ENCODE measurements around the gene SERPINF2.
A peak's percentile ranks its signal among the peaks of the same experiment; 100 is the strongest.
"Not testable (repeated sequence)": the region's sequence is repeated elsewhere in the genome, so short reads cannot be mapped to it uniquely, and the experiment has no call there.

SERPINF2 gene

DNA sequence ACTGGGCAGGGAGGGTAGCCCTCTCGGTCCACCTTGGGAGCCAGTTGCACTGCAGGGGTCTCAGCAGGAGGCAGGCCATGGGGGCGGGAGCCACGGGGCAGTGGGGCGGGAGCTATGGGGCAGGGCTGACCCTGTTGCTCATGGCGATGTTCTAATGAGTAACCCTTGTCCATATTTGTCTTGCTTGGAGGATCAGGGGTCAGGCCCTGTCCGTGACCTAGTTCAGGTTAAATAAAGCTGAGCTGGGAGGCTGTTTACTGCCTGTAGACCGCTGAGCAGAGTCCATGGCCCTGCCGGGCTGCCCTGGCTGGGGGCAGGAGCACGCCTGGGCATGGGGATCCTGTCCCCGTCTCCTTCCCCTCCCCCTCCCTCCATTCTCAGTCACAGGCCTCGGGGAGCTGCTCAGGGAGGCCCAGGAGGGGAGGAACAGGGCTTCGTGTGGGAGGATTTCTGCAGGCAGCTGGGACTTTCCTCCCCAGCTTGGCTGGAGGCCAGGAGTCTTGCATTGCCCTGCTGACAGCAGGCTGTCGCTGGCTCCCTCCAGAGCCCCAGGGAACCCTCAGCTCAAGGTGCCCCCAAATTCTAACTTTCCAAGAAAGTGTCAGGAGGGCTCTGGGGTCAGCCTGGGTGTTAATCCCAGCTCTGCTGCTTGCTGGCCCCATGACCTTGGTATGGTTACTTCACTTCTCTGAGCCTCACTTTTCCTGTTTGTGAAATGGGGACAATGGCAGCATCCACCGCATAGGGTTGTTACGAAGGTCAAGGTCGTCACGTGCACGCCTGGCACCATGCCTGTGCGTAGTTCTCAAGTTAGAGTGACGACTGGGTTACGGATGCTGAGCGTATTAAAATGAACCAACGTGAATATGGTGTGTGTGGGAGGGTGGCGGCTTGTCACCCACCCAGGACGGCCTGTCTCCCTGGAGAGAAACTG lies 6.1 kb upstream of the SERPINF2 start:
- peak; percentile 96 for DNase-seq

- peak; percentile 52 for DNase-seq
These were observed 5.0 kb upstream of the SERPINF2 start for GRCh38 chr17:1737531-1738291.

GRCh38 chr17:1741899-1742298 lies 772 bp upstream of the SERPINF2 start:
- DNase-seq = not testable (repeated sequence)

GRCh38 chr17:1743088-1743439 lies 393 bp downstream of the SERPINF2 start:
- no peak for DNase-seq

GRCh38 chr17:1744551-1745512 lies 2.2 kb downstream of the SERPINF2 start:
- DNase-seq = no peak

DNA sequence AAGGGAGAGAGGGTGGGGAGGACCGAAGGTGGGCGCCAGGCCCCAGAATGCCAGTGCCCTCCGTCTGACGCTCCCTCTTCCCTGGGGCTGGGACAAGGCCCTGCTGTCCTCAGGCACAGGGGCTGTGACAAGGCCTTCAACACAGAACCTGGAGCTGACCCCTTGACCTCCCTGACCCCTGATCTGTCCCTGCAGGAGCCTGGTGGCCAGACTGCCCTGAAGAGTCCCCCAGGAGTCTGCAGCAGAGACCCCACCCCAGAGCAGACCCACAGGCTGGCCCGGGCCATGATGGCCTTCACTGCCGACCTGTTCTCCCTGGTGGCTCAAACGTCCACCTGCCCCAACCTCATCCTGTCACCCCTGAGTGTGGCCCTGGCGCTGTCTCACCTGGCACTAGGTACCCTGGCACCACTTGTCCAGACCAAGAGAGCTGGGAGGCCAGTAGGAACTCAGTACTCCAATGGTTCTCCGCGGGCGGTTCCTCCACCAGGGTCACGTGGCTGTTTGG lies 2.9 kb downstream of the SERPINF2 start:
- no peak for DNase-seq

DNA sequence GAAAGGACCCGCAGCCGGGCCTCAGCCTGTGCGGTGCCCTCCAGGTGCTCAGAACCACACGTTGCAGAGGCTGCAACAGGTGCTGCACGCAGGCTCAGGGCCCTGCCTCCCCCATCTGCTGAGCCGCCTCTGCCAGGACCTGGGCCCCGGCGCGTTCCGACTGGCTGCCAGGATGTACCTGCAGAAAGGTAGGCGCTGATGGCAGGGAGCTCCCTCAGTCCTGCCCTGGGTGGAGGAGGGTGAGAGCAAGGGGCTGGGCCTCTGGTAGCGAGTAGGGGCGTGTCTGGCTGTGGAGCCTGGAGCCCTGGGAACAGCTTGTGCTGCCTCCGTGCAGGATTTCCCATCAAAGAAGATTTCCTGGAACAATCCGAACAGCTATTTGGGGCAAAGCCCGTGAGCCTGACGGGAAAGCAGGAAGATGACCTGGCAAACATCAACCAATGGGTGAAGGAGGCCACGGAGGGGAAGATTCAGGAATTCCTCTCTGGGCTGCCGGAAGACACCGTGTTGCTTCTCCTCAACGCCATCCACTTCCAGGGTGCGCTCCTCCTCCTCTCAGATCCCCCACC lies 4.4 kb downstream of the SERPINF2 start:
- DNase-seq = no peak

DNA sequence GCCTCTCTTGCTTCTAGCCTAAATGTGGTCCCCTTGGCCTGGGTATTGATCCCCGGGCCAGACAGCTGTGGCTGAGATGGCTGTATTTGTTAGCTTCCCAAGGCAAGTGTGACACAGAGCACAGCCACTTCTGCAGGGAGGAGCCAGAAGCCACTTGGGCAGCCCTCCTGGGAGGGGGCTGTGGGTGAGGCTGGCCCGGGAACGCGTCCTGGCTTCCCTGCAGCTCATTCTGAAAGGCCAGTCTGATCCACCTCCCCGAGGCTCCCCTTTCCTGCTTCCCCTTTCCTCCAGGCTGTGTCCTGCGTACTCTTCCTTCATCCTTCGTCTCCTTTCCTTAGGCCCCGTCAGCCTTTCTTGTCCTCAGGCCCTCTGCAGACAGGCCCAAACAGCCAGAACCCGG lies 8.0 kb downstream of the SERPINF2 start:
- peak; percentile 31 for DNase-seq

- peak; percentile 47 for DNase-seq
These were observed 10.0 kb downstream of the SERPINF2 start for GRCh38 chr17:1752425-1753262.

DNA sequence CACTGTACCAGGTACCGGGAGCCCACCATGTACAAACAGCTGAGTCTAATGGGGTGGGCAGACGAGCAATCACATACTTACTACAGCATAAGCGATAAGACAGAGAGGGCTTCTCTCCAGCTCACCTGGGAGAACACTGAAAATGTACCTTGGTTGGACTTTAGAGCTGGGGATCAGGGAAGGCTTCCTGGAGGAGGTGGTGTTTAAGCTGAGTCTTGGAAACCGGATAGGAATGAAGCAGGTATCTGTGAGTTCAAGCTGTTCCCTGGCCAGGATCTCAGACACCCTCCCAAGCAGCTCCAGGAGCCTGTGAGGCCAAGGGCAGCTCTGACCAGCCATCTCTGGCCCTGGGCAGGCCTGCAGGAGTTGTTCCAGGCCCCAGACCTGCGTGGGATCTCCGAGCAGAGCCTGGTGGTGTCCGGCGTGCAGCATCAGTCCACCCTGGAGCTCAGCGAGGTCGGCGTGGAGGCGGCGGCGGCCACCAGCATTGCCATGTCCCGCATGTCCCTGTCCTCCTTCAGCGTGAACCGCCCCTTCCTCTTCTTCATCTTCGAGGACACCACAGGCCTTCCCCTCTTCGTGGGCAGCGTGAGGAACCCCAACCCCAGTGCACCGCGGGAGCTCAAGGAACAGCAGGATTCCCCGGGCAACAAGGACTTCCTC lies 11.2 kb downstream of the SERPINF2 start:
- peak; percentile 34 for DNase-seq

- no peak for DNase-seq
These were observed 11.9 kb downstream of the SERPINF2 start for GRCh38 chr17:1754430-1755112.

DNA sequence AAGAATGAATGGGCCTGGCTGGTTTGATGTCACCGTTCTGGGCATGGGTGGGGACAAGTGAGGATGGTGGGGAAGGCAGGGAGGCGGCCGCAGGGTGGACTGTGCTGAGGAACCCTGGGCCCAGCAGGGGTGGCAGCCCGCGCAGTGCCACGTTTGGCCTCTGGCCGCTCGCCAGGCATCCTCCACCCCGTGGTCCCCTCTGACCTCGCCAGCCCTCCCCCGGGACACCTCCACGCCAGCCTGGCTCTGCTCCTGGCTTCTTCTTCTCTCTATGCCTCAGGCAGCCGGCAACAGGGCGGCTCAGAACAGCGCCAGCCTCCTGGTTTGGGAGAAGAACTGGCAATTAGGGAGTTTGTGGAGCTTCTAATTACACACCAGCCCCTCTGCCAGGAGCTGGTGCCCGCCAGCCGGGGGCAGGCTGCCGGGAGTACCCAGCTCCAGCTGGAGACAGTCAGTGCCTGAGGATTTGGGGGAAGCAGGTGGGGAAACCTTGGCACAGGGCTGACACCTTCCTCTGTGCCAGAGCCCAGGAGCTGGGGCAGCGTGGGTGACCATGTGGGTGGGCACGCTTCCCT lies 12.7 kb downstream of the SERPINF2 start:
- DNase-seq = no peak

DNA sequence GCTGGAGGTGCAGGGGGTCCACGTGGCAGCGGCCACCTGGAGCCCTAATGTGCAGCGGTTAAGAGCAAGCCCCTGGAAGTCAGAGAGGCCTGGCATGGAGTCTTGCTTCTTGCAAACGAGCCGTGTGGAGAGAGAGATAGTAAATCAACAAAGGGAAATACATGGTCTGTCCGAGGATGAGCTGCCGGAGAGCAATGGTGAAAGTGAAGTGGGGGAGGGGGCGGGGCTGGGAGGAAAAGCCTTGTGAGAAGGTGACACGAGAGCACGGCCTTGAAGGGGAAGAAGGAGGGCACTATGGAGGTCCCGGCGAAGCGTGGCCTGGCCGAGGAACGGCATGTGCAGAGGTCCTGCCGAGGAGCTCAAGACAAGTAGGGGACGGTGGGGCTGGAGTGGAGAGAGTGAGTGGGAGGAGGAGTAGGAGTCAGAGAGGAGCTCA lies 13.2 kb downstream of the SERPINF2 start:
- DNase-seq = no peak

DNA sequence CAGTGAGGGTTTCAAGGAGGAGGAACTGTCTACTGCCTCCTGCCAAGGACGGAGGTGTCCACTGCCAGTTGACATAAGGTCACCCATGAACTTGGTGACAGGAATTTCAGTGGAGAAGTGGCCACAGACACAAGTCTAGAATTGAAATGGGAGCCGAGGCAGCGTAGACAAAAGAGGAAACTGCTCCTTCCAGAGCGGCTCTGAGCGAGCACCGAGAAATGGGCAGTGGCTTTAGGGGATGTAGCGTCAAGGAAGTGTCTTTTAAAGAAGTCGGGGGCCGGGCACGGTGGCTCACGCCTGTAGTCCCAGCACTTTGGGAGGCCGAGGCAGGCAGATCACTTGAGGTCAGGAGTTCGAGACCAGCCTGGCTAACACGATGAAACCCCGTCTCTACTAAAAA lies 16.1 kb downstream of the SERPINF2 start:
- DNase-seq = peak; percentile 65

DNA sequence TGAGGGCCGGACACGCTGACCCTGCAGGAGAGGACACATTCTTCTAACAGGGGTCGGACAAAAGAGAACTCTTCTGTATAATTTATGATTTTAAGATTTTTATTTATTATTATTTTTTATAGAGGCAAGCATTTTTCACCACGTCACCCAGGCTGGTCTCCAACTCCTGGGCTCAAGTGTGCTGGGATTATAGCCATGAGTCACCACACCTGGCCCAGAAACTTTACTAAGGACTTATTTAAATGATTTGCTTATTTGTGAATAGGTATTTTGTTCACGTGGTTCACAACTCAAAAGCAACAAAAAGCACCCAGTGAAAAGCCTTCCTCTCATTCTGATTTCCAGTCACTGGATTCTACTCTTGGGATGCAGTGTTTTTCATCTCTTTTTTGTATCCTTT lies 16.9 kb downstream of the SERPINF2 start:
- no peak for DNase-seq

GRCh38 chr17:1762233-1762900 lies 19.7 kb downstream of the SERPINF2 start:
- DNase-seq = no peak

DNA sequence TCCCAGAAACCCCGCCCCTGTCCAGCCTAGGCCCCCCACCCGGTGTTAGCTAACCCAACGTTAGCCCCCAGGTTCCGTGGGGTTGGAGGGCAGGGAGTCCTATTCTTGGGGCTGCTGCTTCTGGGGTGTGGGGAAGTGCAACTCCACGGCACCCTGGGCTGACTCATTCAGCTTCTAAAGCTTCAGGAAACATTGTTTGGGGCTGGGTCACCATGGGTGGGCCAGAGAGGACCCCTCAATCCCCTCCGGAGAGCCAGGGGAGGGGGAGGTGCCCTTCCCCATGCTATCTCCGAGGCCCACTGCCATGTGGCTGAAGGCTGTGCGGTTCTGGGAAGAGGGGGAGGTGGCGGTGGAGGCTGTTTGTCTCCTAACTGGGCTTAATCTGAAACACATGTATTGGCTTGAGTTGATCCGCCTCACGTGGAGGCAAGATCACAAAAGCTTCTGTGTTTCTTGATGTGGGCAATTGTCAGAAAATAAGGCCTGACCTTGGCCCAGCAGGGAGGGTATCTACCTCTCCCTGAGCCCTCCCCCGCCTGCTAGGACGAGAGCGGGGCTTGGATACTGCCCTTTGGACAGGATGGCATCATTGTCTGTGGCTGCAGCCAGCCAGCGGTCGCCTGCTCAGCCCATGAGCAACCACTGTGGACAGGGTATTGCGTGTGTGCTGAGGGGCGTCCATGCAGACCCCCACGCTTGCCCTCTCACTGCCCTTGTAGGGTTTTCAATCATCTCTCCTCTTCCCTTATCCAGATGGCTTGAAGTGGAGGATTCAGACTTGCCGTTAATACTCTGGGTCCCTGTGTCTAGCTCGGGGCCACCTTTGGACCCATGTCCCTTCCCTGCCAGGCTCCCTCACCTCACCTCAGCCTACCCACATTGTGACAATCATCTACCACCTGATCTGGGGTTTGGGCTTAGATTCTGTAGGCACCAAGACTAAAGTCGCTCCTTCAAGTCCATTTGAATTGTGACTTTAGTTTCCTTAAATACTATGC lies 20.5 kb downstream of the SERPINF2 start:
- DNase-seq = peak; percentile 35

DNA sequence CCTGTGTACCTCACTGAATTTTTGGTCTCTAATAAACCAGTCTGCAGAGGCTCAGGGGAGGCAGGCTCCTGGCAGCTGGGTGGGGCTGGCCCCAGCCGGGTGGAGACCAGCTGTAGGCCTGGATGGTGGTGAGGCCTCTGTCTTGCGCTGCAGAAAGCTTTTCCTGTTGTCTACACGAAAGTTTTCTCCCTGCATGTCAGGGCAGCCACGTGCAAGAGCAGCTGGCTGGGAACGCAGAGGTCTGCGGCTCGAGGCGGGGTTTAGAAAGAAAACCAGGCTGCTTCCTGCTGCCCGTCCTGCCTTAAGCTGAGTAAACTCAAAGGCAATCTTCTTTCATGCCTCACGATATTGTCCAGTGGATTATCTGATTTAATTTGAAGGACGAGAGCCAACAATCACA lies 21.6 kb downstream of the SERPINF2 start:
- DNase-seq = peak; percentile 53
